NCI-H524 treated with DMSO at 0.1 percent for 48 hours (cell line): ENCODE measurements around the gene INO80.
"Not testable (repeated sequence)": the region's sequence is repeated elsewhere in the genome, so short reads cannot be mapped to it uniquely, and the experiment has no call there.

Experiments
- DNase-seq: peaks from one replicate; lab custom pipeline; 2025; lab: John Stamatoyannopoulos, UW

Gene INO80, protein sequence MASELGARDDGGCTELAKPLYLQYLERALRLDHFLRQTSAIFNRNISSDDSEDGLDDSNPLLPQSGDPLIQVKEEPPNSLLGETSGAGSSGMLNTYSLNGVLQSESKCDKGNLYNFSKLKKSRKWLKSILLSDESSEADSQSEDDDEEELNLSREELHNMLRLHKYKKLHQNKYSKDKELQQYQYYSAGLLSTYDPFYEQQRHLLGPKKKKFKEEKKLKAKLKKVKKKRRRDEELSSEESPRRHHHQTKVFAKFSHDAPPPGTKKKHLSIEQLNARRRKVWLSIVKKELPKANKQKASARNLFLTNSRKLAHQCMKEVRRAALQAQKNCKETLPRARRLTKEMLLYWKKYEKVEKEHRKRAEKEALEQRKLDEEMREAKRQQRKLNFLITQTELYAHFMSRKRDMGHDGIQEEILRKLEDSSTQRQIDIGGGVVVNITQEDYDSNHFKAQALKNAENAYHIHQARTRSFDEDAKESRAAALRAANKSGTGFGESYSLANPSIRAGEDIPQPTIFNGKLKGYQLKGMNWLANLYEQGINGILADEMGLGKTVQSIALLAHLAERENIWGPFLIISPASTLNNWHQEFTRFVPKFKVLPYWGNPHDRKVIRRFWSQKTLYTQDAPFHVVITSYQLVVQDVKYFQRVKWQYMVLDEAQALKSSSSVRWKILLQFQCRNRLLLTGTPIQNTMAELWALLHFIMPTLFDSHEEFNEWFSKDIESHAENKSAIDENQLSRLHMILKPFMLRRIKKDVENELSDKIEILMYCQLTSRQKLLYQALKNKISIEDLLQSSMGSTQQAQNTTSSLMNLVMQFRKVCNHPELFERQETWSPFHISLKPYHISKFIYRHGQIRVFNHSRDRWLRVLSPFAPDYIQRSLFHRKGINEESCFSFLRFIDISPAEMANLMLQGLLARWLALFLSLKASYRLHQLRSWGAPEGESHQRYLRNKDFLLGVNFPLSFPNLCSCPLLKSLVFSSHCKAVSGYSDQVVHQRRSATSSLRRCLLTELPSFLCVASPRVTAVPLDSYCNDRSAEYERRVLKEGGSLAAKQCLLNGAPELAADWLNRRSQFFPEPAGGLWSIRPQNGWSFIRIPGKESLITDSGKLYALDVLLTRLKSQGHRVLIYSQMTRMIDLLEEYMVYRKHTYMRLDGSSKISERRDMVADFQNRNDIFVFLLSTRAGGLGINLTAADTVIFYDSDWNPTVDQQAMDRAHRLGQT (N-terminal part only)

DNA sequence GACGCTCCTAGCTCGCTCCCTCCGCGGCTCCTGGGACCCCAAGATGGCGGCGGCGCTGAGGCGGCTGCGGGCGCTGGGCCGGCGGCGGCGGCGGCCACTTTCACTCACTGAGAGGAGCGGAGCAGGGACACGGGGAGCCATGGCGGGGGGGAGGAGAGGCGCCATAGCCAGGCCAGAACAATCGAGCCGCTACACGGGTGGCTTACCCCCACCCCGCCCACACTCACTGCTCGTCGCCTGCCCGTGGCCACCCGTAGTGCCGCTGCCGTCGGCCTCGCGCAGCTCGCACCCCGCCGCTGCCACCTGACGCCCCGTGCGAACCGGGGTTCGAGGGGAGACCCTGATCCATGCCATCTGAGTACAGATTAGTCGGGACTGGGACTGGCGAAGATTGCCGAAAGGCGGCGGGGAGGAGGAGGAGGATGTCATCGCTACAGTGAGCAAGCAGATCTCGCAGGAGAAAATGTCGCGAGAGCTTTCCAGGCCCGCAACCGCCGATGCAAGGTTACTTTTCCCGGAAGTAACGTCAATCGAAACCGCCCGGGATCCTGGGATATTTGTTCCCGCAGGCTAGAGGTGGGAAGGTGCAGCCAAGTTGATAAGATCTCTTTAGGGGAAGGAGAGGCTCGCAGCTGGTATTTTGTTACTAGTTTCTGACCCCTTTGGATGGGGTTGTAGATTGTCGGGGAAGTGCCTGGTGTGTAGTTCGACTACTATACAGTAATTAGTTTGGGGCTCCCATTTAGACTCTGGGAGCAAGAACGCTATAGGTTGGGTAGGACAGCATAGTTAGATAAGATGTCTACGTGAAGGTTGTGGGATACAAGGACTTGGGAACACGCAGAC lies at the start of gene INO80:
INO80 (minus strand) TSS at position 165 of the 846 bp plus-strand sequence. CDS start 19,970 bp downstream, outside the sequence.
- DNase-seq: peak; percentile 93

DNA sequence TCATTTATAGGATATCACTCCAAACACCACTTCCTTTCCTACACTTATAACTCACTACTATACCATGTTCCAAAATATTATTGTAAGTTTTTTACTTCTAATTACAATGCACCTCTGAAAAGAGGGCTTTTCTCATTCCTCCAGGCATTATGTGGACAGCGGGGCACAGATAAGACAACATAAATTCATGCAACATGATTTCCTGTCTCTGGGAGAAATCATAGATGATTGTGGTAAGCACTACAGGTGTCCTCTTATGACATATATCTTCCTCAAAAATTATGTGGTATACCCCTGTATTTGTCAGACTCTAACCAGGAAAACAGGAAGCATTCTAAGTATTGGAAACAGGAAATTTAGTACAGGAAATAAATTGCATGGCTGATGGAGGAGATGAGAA lies 45.7 kb upstream of the INO80 start:
- DNase-seq: no peak

DNA sequence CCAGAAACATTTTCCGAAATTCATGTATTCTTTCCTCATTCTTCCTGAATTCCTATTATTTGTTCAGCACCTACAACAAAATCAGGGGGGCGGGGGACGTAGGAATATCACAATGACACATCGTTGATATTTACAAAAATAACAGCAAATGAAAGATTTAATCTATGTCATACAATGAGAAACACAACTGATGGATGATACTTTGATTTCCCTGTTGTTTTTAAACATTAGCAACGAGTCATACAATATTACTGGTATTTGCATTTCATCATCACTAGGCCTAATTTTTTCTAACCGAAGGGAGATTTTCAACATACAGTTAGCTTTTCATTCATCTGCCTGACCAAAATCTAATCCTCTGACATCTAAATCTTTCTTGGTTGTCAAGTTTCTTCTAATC lies 45.3 kb upstream of the INO80 start:
- no peak for DNase-seq

DNA sequence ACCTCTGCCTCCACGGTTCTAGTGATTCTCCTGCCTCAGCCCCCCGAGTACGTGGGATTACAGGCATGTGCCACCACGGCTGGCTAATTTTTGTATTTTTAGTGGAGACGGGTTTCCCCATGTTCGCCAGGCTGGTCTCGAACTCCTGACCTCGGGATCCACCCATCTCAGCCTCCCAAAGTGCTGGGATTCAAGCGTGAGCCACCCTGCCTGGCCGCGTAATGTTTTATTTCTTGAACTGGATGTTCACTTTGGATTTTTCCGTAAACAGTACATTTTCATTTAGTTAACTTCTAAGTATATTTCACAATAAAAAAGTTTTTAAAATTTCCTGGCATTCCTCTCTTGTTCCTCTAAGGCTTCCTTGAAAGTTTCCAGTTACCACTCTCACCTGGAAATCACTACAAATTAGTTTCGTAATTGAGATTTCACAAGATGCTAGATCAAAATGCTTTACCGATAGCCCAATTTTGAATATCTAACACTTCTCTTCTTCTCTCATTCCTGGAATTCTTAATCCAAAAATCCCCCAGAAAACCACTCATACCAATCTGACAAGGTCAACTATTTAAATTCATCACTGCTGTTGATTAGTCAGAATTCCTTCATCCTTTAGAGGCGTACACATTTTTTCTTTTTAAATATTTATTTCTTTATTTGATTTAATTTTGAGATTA lies 44.7 kb upstream of the INO80 start:
- no peak for DNase-seq

DNA sequence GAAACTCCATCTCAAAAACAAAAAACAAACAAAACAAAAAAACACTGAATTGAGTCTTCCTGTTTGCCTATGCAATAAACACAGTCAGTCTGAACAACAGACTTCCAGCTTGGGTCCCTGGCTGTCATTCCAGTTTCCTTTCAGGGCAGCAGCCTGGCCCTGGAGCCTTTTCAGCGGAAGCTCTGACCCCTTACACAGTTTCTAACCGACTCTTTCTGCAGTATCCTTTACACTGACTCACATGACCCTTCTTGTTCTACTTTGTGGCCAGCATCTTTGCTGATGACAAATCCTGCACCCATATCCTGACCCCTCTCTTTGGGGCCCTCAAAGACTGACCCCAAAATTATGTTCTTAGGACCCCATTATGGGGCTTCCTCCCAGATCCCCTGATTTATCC lies 38.3 kb upstream of the INO80 start:
- no peak for DNase-seq

DNA sequence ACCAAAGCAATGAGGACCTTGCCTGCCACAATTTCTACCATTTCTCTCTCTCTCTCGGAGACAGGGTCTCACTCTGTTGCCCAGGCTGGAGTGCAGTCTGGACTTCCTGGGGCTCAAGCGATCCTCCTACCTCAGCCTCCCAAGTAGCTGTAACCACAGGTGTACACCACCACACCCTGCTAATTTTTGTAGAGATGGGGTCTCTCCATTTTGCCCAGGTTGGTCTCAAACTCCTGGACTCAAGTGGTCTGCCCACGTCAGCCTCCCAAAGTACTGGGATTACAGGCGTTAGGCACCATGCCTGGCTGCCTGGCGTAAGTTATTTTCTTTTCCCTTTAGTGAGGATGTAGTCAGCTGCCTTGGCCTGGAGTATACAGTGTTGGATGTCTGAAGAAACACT lies 37.7 kb upstream of the INO80 start:
- no peak for DNase-seq

DNA sequence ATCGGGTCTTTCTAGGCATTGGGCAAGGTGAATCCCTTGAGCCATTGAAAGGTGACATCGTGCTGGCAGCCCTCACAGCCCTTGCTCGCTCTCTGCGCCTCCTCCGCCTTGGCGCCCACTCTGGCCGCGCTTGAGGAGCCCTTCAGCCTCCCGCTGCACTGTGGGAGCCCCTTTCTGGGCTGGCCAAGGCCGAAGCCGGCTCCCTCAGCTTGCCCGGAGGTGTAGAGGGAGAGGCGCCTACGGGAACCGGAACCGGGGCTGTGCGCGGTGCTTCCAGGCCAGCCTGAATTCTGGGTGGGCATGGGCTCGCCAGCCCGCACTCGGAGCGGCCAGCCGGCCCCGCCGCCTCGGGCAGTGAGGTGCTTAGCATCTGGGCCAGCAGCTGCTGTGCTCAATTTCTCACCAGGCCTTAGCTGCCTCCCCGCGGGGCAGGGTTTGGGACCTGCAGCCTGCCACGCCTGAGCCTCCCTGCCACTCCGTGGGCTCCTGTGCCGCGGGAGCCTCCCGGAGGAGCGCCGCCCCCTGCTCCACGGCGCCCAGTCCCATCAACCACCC lies 35.4 kb upstream of the INO80 start:
- no peak for DNase-seq

DNA sequence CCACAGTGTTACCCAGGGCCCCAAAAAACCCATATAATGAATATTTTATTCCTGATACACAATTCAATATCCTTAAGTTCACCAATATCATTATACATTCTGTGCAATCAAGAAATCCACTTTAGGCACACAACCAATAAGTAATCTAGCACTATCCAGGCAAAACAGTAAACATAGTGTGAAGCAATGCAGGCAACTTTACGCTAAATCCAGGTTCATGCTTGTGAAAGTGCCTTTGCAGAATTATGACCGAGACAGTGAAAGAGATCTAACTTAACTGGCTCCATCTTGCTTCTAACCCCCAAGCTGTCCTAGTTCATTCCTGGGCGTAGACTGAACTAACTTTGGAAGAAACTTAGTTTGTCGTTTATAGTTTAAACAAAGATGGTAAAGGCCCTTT lies 34.2 kb upstream of the INO80 start:
- no peak for DNase-seq

DNA sequence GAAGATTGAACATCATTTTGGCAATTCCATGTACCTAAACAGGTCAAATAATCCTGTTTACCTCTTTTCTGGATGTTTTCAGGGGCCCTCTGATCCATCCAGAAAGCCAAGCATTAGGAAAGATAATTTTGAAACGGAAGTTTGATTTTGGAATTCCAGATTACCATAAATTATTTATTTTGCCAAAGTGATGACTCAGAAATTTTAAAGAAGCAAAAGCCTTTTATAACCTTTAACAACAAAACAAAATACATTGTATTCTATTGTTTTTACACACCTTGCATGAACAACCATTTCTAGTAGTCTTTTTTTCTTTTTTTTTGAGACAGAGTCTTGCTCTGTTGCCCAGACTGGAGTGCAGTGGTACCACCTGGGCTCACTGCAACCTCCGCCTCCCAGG lies 32.0 kb upstream of the INO80 start:
- no peak for DNase-seq

DNA sequence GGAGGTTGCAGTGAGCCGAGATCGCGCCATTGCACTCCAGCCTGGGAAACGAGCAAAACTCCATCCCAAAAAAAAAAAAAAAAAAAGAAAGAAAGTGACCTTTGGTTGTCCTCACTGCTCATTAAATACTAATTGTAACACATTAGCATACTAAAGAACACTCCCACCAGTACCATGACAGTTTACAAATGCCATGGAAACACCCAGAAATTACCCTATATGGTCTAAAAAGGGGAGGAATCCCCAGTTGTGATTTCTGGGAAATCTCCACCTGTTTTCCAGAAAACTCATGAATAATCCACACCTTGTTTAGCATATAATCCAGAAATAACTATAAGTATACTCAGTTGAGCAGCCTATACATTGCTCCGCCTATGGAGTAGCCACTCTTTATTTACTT lies 23.5 kb upstream of the INO80 start:
- DNase-seq: no peak

DNA sequence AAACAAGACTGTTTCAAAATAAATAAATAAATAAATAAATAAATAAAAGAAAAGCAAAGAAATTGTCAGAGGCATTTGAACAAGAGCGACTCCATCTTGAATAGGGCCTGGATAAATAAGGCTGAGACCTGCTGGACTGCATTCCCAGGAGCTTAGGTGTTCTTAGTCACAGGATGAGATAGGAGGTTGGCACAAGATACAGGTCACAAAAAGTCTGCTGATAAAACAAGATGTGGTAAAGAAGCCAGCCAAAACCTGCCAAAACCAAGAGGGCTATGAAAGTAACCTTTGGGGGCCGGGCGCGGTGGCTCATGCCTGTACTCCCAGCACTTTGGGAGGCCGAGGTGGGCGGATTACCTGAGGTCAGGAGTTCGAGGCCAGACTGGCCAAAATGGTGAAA lies 23.0 kb upstream of the INO80 start:
- DNase-seq: not testable (repeated sequence)

DNA sequence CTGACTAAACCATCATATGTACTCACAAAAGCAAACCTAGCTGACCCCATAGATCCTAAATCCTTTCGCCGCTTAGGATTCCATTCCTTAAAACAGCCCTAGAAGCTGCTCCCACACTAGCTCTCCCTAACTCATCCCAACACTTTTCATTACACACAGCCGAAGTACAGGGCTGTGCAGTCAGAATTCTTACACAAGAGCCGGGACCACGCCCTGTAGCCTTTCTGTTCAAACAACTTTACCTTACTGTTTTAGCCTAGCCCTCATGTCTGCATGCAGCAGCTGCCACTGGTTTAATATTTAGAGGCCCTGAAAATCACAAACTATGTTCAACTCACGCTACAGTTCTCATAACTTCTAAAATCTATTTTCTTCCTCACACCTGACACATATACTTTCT lies 19.5 kb upstream of the INO80 start:
- not testable (repeated sequence) for DNase-seq

DNA sequence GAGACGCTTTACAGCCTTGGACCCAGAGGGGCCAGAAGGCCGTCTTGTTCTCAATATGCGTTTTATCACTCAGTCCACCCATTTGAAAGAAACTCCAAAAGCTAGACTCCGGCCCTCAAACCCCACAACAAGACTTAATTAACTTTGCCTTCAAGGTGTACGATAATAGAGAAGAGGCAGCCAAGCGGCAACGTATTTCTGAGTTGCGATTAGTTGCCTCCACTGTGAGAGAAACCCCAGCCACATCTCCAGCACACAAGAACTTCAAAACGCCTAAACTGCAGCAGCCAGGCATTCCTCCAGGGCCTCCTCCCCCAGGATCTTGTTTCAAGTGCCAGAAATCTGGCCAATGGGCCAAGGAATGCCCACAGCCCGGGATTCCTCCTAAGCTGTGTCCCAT lies 17.4 kb upstream of the INO80 start:
- DNase-seq: no peak

DNA sequence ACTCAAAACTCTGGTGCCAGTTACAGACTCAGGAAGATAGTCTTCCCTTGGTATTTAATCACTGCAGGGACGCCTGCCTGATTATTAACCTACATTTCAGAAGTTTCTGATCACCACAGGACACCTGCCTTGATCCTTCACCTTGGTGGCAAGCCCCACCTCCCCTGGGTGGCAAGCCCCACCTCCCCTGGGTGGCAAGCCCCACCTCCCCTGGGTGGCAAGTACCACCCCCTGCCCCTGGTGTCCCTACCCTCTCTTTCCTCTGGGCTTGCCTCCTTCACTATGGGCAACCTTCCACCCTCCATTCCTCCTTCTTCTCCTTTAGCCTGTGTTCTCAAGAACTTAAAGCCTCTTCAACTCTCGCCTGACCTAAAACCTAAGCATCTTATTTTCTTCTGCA lies 16.0 kb upstream of the INO80 start:
- DNase-seq: not testable (repeated sequence)

DNA sequence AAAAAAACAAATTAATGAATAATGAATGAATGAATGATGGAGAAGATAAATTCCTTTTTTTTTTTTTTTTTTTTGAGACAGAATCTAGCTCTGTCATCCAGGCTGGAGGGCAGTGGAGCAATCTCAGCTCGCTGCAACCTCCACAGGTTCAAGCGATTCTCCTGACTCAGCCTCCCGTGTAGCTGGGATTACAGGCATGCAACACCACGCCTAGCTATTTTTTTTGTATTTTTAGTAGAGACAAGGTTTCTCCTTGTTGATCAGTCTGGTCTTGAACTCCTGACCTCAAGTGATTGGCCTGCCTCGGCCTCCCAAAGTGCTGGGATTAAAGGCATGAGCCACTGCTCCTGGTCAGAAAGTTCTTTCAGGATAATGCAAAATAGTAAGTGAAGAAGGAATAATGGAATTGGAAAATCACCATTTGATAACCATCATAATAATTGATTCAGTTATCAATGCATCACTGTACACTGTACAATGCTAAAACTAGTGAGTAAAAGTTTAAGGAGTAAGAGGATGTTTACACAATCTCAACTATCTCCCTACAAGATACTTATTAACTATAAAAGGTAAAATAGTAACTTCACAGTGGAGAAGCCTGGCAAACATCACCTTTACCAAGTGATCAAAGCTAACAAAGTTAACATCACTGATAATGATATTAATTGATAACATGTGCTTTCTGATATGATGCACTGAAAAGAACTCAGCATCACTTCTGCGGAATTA lies 12.3 kb upstream of the INO80 start:
- DNase-seq: no peak

DNA sequence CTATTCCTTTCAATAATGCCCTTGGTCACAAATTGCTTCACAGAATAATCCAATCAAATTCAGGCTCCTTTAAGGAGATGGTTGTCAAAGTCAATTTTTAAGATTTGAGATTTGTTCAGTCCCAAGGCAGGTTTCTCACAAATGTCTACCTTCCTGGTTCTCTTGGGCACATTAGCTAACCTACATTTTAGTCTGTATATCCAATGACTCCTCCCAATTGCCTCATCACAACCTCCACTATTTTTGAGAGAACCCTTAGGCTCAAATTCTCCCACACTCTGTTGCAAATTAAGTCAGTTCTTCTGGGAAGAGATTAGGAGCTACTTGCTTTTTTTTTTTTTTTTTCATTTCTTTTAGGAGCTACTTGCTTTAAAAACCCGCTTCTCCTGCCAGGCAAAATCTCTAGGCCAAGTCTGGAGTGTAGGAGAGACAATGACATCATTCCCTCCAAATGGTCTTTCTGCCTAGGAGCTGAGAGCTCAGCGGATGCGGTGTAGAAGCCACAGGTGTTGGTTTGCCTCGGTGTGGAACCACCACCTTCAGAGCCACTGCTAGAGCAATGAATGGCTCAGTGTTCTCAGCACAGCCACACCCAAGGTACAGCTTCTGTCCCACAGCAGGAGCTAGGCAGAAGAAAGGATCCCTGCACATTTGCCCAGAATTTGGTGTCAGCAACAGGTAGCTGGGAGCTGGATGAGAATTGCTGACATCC lies 10.0 kb upstream of the INO80 start:
- no peak for DNase-seq

DNA sequence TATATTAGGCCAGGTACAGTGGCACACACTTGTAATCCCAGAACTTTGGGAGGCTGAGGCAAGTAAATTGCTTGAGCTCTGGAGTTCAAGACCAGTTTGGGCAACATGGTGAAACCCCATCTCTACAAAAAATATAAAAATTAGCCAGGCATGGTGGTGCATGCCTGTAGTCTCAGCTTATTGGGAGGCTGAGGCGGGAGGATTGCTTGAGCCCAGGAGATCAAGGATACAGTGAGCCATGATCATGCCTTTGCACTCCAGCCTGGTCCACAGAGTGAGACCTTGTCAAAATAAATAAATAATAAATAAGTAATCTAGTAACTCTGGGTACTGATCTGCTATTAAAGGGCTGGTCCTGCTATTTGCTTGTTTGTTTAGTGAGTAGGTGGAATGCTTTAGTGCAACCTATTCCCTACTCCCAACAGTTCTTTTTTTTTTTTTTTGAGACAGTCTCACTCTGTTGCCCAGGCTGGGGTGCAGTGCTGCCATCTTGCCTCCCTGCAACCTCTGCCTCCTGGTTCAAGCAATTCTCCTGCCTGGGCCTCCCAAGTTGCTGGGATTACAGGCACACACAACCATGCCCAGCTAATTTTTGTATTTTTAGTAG lies 9.1 kb upstream of the INO80 start:
- no peak for DNase-seq

DNA sequence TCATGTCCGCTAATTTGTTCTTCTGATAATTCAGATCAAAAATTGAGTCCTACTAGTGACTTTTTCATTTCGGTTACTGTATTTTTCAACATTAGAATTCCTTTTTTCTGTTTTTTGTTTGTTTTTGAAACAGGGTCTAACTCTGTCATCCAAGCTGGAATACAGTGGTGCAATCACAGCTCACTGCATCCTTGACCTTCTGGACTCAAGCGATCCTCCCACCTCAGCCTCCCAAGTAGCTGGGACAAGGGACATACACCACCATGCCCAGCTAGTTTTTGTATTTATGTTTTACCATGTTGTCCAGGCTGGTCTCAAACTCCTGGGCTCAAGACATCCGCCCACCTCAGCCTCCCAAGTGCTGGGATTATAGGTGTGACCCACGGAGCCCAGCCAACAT lies 8.0 kb upstream of the INO80 start:
- no peak for DNase-seq

DNA sequence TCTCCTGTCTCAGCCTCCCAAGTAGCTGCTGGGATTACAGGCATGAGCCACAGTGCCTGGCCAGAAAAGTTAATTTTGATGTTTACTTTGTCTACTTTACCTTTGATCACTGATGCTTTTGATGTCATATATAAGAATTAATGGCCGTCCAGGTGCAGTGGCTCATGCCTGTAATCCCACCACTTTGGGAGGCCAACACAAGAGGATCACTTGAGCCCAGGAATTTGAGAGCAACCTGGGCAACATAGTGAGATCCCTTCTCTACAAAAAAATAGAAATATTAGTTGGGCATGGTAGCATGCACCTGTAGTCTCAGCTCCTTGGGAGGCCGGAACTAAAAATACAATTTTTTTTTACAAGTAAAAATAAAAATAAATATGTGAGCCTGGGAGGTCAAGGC lies 6.8 kb upstream of the INO80 start:
- no peak for DNase-seq
